HG03280 (cell line): ENCODE measurements around the gene RNU1-1.
"Not testable (repeated sequence)": the region's sequence is repeated elsewhere in the genome, so short reads cannot be mapped to it uniquely, and the experiment has no call there.

Experiments
- ATAC-seq: cut with Tn5 transposase; IDR thresholded peaks from one replicate; pipeline ENCODE4 v1.9.1; 2021; ENCODE audit warnings: mild to moderate bottlenecking, moderate library complexity; ENCODE audit not compliant: unreplicated experiment

Gene RNU1-1

DNA sequence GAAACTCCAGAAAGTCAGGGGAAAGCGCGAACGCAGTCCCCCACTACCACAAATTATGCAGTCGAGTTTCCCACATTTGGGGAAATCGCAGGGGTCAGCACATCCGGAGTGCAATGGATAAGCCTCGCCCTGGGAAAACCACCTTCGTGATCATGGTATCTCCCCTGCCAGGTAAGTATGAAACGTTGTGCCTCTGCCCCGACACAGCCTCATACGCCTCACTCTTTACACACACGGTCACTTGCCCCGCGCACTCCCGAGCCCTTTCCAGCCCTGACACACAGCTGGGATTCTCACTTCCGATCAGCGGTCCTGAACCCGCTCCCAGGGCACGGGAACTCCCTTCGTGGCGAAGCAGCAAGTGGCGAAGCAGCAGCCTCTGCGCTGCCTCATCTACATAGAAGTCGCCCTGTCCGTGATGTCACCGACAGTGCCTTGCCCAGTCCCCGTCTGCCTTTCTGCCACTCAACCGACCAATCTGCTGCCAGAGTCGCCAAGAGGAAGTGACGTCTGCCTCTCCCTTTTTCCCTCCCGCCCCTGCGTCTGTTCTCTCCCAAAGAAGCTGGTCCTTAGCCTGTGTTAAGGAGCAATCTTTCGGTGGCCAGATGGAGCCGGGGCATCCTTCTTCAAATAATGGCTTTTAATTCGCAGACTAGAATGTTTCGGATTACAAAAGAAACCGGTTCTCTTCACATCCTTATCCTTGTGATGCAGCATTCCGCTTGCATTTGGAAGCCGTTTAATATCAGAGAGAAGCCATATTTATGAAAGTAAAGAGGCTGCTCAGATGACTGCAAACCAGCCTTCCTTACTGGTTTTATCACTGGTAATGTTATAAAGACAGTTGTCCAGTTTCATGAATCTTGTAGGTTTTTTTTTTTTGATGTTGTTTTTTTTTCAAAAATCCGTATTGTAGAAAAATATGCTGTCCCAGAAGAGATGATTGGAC, at the start of gene RNU1-1:
RNU1-1 (minus strand) TSS at position 179 of the 949 bp plus-strand sequence.
- ATAC-seq: not testable (repeated sequence)

DNA sequence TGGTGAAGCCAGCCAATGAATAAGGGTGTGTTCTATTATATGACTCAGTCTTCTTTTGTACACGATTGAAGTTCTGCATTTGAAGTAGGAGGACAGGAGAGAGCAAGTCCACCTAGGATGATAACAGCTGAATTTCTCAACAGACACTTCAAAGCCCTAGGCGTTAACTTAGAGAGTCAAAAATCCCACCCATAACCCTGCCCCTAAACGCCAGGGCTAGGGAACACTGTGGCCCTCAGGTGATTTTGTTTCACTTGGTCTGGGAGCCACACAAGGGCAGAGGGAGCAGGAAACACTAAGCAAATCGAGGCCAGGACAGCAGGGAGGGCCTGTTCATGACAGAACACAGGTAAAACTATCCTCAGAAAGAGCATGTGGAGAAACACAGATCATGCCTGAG, 47.0 kb upstream of the RNU1-1 start:
- ATAC-seq: not testable (repeated sequence)

DNA sequence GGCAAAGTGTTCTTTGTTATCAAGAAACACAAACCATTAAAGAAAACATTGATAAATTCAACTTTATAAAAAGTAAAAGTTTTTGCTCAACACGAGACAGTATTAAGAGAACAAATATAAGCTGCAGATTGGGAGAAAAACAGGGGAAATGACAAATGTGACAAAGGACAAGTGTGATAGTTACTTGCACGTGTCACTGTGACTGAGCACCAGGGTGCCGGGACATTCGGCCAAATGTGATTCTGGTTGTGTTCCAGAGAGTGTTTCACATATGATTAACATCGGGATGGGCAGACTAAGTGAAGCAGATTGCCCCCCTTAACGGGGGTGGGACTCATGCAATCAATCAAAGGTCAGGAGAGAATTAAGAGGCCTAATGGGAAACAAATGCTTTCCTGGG, 46.4 kb upstream of the RNU1-1 start:
- not testable (repeated sequence) for ATAC-seq

DNA sequence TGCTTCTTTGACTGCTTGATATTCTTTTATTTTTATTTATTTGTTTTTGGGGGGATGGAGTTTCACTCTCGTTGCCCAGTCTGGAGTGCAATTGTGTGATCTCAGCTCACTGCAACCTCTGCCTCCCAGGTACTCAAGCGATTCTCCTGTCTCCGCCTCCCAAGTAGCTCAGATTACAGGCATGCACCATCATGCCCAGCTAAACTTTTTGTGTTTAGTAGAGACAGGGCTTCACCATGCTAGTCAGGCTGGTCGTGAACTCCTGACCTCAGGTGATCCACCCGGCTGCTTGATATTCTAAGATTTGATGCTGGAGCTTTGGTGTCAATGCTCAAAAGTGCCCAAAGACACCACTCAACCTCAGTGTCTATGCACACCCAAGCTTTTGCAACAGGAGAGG, 45.6 kb upstream of the RNU1-1 start:
- not testable (repeated sequence) for ATAC-seq

DNA sequence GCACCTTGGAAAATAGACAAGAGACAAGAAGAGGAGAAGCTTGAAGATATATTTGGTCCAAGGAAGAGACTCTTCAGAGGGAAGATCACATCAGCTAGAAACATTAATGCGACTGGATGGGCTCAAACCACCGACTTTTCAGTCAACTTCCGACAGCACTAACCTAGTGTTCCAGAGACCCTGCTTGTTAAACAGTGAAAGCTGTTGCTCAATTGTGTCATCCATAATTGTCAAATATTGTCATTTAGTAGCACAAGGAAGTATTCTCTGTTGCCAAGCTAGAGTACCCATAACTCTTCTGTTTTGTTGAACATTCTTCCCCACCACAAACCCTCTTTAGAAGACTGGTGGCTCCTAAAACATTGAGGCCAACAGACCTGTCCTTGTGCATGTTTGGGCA, 42.9 kb upstream of the RNU1-1 start:
- not testable (repeated sequence) for ATAC-seq

DNA sequence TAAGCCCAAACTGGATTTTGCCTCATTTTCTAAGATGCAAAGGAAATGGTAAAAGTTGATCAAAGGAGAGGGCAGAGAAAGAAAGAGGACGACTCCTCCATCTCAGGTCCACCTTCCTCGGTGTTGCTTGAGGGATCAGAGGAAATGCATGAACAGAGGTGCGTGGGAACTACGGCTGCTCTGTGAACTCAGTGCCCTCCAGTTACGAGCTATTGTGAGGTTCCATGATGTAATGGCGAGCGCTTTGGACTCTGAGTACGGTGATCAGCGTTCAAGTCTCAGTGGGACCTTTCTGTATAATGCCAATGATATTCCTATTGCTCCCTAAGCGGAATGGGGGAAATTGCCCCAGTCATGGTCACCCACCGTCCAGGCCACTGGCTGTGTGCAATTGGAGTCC, 39.2 kb upstream of the RNU1-1 start:
- not testable (repeated sequence) for ATAC-seq

DNA sequence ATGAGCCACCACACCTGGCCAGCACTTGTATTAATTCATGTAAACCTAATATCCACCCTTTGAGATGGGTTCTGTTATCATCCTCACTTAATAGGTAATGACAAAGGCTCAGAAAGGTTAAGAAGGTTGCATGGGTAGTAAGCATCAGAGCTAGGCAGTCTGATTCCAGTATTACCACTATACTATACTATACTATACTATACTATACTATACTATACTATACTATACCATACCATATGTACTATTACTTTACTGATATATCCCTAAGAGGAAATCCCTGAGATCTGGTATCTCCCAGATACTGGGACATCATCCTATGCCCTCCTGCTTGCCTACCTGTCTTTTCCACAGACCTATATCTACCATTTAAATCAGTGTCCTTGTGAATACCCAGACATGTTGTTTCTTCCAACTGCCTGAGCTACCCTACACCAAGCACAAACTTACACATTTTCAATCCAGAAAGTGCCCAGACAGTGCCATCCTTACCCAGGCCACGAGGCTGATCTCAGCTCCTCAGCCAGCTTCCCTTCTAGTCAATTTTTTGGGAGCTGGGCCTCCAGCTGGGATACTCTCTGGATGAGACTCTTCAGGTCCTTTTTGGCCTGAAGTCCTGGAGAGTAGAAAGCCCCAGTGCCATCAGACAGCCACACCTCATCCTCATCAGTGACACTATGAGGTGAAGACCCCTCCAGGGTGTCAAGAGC, 36.3 kb upstream of the RNU1-1 start:
- not testable (repeated sequence) for ATAC-seq

DNA sequence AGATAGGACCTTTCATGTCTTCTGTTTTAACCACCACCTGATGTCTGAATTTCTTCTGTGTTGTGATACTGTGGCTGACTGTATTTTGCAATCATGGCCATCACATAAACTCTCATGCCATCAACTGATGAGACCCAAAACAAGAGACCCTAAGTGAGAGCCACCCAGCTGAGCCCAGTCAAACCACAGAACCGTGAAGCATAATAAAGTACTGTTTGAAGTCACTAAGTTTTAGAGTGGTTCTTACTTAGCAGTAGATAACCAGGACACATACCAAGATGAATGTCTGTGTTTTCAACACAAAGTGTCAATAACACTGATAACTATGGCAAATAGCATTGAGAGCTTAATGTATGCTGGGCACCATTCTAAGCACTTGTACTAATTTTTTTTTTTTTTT, 35.5 kb upstream of the RNU1-1 start:
- ATAC-seq: not testable (repeated sequence)

DNA sequence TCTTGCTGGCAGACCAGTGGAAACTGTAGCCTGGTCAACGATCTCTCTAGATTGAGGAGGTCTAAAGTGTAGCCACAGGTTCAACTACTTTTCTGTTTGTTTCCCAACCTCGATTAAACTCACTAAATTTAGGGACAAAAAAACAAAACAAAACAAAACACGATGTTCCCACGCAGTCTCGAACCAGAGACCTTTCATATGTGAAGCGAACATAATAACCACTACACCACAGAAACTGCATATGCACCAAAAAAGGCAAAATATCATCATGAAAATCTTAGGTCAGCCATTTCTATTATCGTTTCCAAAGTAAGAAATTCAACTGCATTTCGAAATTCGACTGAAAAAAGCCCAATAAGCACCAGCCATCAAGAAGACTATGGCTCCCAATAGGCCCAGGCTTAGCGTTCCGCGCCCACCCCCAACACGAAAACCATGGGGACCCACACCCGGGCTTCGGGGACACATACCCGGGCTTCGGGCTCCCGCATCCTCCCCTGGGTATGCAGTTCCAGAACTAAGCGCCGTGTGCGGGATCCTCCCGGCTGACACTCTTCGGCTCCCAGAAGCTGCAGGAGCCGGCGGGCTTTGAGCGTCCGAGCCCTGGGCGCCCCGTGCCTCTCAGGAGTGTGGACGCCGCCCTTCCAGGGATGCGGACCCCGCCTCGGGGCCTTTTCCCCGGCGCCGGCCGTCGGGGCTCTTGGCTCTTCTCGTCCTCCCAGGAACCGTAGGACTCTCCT, 33.6 kb upstream of the RNU1-1 start:
- not testable (repeated sequence) for ATAC-seq

DNA sequence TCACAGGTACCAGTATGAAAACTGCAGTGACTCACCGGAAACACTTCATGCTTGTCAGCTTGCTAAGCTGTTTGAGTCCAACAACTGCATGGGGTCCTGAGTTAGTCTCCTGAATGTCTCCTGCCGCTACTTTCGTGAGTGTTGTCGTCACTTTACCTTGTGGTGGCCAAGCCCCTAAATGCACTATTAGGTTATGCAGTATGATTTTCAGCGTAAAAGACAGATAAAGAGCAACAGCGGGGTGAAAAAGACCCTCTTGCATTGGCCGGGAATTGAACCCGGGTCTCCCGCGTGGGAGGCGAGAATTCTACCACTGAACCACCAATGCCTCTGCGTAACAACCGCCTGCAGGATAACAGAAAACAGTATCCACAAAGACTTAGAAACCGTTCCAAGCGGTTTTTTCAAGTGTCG, 31.6 kb upstream of the RNU1-1 start:
- ATAC-seq: not testable (repeated sequence)

DNA sequence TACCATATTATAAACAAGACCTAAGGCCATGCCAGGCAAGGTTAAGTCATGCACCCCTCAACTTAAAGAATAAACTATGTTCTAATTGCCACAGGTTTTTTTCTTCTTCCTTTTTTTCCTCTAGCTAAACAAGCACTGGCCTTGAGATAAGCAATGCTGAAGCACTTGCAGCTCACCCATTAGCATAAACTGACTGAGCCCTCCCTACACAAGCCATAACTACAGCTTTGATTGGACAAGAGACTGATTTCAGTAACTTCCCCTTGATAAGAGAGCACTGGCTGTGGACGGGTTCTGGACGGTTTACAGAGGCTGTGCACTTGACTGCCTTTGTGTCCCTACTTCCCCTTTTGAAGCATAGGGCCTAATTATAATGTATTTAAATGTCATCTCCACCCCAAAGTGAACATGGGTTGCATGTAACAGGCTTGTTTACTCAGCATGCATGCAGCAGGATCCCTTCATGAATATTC, 26.4 kb upstream of the RNU1-1 start:
- ATAC-seq: not testable (repeated sequence)

DNA sequence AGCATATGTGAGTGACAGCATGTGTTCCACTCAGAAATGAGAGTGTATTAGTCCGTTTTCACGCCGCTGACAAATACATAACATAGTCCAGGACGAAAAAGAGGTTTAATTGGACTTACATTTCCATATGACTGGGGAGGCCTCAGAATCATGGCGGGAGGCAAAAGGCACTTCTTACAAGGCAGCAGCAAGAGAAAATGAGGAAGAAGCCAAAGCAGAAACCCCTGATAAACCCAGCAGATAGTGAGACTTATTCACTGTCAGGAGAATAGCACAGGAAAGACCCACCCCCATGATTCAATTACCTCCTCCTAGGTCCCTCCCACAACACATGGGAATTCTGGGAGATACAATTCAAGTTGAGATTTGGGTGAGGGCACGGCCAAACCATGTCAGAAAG, 23.4 kb upstream of the RNU1-1 start:
- not testable (repeated sequence) for ATAC-seq

DNA sequence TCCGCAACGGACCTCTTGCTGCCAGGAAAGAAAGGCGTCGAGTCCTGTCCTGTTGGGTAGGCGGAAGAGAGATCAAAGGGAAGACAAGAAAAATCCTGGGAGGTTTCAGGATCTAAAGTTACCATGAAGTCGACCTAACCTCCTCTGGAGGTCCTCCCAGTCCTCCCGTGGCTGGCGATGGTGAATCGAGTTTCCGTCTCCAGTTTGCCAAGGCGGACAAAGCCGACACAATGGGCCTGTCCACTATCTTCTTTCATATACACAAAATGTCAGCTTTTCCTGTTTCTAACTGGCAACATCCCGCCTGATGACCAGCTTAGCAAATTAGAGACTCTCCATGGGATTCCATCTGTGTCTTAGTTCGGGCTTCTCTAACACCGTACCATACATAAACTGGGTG, 22.7 kb upstream of the RNU1-1 start:
- ATAC-seq: not testable (repeated sequence)

DNA sequence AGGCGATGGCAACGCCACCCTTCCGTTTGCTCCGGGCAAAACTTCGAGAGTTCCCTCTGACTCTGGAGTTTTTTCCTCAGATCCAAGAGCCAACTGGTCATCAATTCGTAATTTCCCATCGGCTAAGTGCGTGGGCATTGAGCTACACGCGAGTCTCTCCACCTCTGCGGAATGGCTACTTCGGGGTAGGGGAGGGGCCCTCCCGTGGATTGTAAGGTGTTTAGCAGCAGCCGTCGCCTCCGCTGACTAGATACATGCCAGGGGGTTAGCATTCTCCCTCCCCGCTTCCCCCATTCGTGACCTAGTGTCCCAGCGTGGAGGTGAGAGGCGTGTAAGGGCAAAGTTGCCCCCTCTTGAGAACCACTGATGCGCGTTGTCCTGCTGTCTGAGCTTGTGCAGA, 21.8 kb upstream of the RNU1-1 start:
- not testable (repeated sequence) for ATAC-seq

DNA sequence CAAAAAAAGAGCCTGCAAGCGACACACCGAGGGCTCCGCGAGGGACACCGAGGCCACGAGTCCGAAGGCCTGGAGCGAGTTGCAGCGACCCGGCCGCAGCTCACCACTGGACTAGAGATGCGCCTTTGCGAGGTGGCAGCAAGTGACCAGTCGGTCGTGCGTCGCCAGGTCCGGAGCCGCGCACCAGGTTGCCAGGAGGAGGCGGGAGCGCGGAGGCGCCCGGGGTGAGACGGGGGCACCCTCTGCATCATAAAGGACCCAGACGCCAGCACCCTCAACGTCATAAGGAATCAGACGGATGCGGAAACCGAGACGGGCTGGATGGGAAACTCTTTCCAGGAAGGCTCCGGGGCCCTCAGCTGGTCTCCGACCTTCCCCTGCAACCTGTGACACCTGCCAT, 21.4 kb upstream of the RNU1-1 start:
- not testable (repeated sequence) for ATAC-seq

DNA sequence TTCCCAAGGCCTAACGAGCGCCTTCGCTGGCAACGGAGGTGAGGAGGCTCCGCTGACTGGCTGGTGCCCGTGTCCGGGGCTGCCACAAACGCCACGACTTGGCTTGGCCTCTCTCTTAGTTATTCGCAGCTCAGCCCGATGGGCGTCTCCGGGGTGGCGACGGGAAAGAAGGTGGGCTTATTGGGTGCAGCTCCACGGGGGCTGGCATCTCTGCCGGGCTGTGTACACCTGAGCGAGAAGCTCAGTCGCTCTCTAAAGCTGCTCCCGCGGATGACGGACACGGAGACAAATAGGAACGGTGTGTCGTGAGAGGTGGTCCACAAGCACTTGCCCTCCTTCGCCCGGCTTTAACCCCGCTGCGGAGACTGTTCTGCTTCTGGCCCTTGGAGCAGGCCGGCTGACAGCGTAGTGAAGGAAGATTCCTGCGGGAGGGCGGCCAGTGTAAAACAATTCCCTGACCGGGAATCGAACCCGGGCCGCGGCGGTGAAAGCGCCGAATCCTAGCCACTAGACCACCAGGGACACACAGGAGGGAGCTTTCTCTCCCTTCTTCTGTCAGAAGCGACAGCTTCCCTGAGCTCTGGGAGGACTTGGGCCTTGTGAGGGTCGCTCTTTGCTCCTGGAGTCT, 20.9 kb upstream of the RNU1-1 start:
- ATAC-seq: not testable (repeated sequence)

DNA sequence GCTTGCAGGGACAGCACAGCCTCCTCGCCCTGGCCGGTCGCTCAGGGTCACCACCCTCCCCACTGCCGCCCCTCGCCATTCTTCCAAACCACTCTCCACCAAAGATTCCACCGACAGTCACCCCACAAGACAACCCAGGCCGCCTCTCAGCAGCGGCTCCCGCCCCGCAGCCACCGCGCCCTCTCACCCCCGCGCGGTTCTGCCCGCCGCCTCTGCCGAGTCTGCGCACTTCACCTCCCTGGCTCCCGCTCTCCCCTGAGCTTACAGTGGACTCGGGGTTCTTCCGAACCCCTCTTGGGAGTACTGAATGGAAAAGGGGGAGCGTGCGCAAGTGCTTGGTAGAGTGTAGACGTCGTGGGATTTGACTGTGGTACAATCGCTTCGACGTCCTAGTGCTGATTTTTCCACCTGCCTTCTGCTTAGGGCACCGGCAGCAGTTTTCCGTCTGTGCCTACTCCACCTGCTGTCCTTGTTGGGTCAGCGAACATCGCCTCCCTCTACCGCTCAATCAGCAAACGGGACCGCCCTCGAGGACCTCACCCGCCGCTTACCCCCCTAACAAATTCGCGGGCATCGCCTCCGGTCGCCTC, 20.2 kb upstream of the RNU1-1 start:
- ATAC-seq: not testable (repeated sequence)

DNA sequence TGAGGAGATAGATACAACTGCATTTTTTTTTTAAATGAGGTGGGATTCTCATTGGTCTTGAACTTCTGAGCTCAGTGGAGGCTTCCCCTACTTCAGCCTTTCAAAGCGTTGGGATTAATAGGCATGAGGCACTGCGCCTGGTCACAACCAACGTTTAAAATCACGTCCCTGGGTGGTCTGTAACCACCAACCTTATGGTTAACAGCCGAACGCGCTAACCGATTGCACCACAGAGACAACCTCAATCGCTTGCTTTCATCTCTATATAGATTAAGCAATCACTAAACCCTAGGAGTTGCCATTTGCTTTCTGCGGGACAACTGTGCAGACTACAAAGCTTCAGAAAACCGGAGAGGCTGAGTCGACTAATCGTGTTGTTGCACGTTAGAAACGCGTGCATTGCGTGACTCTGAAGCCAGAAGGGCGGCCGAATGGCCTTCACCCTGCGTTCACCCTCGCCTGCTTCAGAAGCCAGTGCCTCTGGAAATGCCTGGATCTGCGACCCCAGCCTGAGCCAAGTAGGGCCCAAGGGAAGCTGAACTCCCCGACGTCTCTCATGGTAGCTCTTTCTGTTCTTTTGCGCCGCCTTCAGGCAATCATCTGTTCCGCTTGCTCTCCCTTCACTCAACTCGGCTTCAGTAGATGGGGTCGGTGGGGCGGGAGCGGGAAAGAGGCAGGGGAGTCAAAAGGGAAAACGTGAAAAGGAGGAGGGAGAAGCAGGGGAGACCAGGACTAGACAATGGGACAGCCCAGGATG, 18.3 kb upstream of the RNU1-1 start:
- not testable (repeated sequence) for ATAC-seq

DNA sequence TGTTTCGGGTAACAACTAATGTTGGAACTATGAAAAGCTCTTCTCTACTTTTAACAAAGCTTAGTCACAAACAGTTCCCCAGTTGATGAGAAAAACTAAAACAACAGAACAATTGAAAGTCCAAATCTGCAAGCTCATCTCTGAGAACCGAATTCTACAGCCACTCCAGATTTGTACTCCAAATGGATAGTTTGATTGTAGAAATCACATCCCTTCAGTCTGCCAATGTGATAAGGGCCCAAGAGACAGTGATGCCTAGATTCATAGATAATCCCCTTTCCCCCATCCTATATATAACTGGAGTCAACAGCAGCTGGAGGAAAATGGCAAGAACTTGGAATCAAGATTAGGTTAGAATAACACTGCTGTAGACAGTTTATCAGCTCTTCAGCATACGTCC, 14.3 kb upstream of the RNU1-1 start:
- not testable (repeated sequence) for ATAC-seq
